Mucosa of rectum (tissue), 2 donors: ENCODE results near the gene FBXO2.

ENCODE experiments used
- H3K27ac ChIP-seq, 2 donors: one replicate each; pipeline ENCODE4 v1.7.0; 2013; ENCODE audit warnings: inconsistent platforms in 2 of 2, low read depth in 2 of 2, low read length in 2 of 2
- H3K27me3 ChIP-seq, 2 donors: one replicate each; pipeline ENCODE4 v1.7.0; 2013; ENCODE audit warnings: low read length in 2 of 2; ENCODE audit not compliant: control insufficient read depth in 2 of 2, insufficient read depth in 2 of 2
- H3K36me3 ChIP-seq, 2 donors: one replicate each; pipeline ENCODE4 v1.7.0; 2013; ENCODE audit warnings: low read length in 2 of 2; ENCODE audit not compliant: control insufficient read depth in 2 of 2, insufficient read depth in 2 of 2
- H3K4me1 ChIP-seq, 2 donors: one replicate each; pipeline ENCODE4 v1.7.0; 2013; ENCODE audit warnings: low read length in 2 of 2, mild to moderate bottlenecking in 1 of 2; ENCODE audit not compliant: control insufficient read depth in 2 of 2, insufficient read depth in 2 of 2
- H3K4me3 ChIP-seq, 2 donors: one replicate each; pipeline ENCODE4 v1.7.0; 2013; ENCODE audit warnings: low read length in 2 of 2
- H3K9ac ChIP-seq, 2 donors: one replicate each; pipeline ENCODE4 v1.7.0; 2013; ENCODE audit warnings: low read length in 2 of 2, low read depth in 1 of 2, mild to moderate bottlenecking in 1 of 2
- H3K9me3 ChIP-seq, 2 donors: one replicate each; pipeline ENCODE4 v1.7.0; 2013; ENCODE audit warnings: low read length in 2 of 2; ENCODE audit not compliant: control insufficient read depth in 2 of 2
- donor health status: healthy.
- donor health status: Normal muscosa, but diverticular disease.

The FBXO2 gene, protein sequence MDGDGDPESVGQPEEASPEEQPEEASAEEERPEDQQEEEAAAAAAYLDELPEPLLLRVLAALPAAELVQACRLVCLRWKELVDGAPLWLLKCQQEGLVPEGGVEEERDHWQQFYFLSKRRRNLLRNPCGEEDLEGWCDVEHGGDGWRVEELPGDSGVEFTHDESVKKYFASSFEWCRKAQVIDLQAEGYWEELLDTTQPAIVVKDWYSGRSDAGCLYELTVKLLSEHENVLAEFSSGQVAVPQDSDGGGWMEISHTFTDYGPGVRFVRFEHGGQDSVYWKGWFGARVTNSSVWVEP

GRCh38 chr1:11654137-11654938 is at the start of gene FBXO2, which contains the start of gene FBXO44:
Gene FBXO2, minus strand, starts transcription at chr1:11654429. Its CDS starts 89 bp downstream, at chr1:11654340.
Gene FBXO44, plus strand, starts transcription at chr1:11654877. Its CDS starts 959 bp downstream, at chr1:11655836.
- Histone ChIP-seq H3K27ac (no peak within 1 kb of the TSS), H3K4me3 (peak within 1 kb of the TSS; percentile 61 to 65), H3K4me1 (peaks cover 11 to 14% of the 10 kb centered on the region in 2 donors), H3K36me3 (no peaks in the 10 kb centered on the region), H3K9me3 (no peaks in the 10 kb centered on the region), H3K9ac (no peak within 1 kb of the TSS), H3K27me3 (peaks cover 8 to 21% of the 10 kb centered on the region in 2 donors)

DNA sequence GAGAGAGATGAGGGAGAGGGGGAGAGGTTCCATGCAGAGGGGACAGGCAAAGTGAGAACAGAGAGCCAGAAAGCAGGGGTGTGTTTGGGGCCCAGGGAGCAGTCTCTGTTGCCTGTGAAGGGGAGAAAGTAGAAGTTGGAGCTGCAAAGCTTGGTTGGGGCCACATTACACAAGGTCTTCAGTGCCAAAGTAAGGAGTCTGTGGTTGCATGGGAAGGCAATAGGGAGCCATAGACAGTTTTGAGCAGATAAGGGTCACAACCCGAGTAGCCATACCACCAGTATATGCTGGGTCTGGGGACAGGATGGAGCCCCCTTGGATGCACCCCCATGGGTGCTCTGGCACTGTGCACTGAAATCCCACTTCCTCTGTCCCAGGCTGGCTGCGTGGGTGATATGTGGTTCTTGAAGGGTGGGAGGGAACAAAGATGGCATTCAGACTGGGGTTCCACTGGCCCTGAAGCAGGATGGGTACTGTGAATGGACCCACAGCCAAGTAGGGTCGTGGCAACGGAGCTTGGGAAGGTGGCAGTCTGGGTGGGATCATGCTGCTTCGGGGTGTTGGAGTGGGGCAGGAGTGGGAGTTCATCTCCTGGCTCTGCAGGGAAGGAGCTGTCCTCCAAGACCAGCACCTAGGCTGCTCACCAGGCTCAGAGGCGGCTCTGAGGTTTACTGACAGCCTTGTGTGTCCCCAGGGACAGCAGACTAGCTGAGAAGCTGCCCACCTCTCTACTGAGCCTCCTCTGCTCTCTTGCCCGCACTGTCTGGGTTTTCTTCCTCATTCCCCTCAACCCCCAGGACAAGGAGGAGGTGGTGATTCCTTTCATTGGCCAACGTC is 49.3 kb upstream of the FBXO2 start:
- no peaks in the 10 kb centered on the region for H3K9me3 ChIP-seq
- peaks cover 0 to 4% of the 10 kb centered on the region in 2 donors for H3K4me1 ChIP-seq
- no peaks in the 10 kb centered on the region for H3K36me3 ChIP-seq
- H3K27me3 ChIP-seq = peaks cover 18 to 25% of the 10 kb centered on the region in 2 donors
- no peak overlapping the region for H3K27ac ChIP-seq
- no peak overlapping the region for H3K9ac ChIP-seq
- no peak overlapping the region for H3K4me3 ChIP-seq

GRCh38 chr1:11701981-11702803 is 48.0 kb upstream of the FBXO2 start:
- no peak overlapping the region for H3K4me3 ChIP-seq
- H3K9me3 ChIP-seq = no peaks in the 10 kb centered on the region
- H3K4me1 ChIP-seq = no peaks in the 10 kb centered on the region
- no peak overlapping the region for H3K9ac ChIP-seq
- no peaks in the 10 kb centered on the region for H3K36me3 ChIP-seq
- peaks cover 18 to 29% of the 10 kb centered on the region in 2 donors for H3K27me3 ChIP-seq
- no peak overlapping the region for H3K27ac ChIP-seq

GRCh38 chr1:11701551-11701961 is 47.3 kb upstream of the FBXO2 start:
- peaks cover 18 to 29% of the 10 kb centered on the region in 2 donors for H3K27me3 ChIP-seq
- H3K4me3 ChIP-seq = no peak overlapping the region
- H3K36me3 ChIP-seq = no peaks in the 10 kb centered on the region
- no peaks in the 10 kb centered on the region for H3K9me3 ChIP-seq
- no peak overlapping the region for H3K27ac ChIP-seq
- no peak overlapping the region for H3K9ac ChIP-seq
- H3K4me1 ChIP-seq = no peaks in the 10 kb centered on the region

DNA sequence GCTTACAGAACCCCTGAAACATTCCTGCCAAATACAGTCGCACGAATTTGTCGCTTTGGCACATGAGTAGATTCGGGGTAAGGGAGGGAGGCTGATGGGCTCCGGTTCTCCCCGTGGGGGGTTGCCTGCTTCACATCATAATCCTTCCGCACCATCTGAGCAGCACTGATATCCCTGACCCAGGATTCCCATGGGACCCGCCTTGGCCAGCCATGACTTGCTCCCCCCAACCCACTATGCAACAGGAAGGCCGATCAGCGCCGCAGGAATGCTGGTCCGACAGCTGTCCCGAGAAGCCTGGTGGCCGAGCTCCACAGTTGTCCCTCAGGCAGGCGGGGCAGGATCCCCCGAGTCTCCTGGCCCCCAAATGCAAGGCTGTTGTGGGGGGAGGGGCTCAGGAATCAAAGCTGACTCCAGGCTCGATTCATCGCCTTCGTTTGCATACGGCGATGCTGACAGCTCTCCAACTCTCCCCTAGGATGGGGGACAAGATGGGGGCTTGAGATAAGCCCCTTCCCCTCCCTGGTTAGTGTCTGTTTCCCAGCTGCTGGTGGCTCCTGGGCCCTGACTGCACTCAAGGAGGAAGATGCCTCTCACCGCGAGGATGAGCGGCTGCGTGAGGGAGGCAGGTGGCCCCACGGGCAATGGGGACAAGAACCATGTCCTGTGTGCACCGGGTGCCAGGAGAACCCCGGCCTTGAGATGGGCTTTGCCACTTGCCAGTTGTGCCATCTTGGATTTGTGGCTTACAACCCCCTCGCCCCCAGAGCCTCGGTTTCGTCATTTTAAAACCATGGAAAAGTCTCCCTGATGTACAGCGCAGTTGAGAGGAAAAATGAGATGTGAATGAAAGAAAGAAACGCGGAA is 46.6 kb upstream of the FBXO2 start:
- H3K4me1 ChIP-seq = no peaks in the 10 kb centered on the region
- no peak overlapping the region for H3K9ac ChIP-seq
- H3K4me3 ChIP-seq = no peak overlapping the region
- no peaks in the 10 kb centered on the region for H3K9me3 ChIP-seq
- H3K27ac ChIP-seq = no peak overlapping the region
- no peaks in the 10 kb centered on the region for H3K36me3 ChIP-seq
- H3K27me3 ChIP-seq = peaks cover 18 to 29% of the 10 kb centered on the region in 2 donors

DNA sequence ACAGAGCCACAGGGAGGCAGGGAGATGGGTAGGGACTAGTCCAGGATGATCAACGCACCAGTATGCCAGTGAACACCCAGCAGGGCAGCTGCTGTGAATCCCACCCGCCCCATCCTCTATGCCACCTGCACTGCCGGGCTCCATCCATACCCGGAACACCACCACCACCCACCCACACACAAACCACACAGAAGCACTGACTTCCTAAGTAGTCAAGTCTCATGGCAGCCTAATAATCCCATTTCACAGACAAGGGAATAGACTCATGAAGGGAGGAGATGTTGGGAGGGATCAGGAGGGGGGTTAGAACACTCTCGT is 43.6 kb upstream of the FBXO2 start:
- H3K4me3 ChIP-seq = no peak overlapping the region
- H3K4me1 ChIP-seq = no peaks in the 10 kb centered on the region
- no peaks in the 10 kb centered on the region for H3K9me3 ChIP-seq
- no peak overlapping the region for H3K9ac ChIP-seq
- H3K36me3 ChIP-seq = no peaks in the 10 kb centered on the region
- H3K27me3 ChIP-seq = peaks cover 22 to 29% of the 10 kb centered on the region in 2 donors
- no peak overlapping the region for H3K27ac ChIP-seq

DNA sequence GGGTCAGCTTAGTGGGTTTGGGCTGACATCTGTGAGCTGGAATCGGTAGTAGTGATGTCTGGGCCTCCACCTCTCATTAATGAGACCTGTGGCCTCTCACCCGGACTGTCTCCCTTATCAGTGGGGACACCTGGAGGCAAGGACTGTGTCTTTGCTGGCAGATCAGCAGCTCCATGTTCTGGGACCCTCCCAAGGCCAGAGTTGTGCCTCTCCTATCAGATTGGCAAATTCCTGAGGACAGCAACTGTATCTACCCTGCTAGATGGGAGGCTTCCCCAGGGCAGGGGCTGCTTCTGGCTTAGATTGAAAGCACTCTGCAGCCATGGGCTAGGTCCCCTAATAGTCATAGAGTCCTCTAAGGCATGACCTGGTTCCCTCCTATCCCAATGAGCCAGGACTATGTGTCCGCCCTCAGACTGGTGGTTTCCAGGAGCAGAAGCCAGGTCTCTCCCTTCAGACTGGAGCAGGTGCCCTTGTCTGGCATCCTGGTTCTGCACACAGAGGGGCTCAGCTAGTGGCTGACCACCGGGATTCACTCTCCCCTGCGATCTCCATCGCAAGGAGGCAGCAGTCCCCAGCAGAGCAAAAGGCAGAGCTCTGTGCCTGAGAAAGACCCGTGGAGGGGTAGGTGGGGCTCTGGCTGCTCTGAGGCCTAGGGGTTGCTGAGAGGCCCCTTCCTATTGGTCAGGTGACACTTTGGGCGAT is 43.1 kb upstream of the FBXO2 start:
- H3K4me1 ChIP-seq = no peaks in the 10 kb centered on the region
- H3K9me3 ChIP-seq = no peaks in the 10 kb centered on the region
- peaks cover 26 to 31% of the 10 kb centered on the region in 2 donors for H3K27me3 ChIP-seq

DNA sequence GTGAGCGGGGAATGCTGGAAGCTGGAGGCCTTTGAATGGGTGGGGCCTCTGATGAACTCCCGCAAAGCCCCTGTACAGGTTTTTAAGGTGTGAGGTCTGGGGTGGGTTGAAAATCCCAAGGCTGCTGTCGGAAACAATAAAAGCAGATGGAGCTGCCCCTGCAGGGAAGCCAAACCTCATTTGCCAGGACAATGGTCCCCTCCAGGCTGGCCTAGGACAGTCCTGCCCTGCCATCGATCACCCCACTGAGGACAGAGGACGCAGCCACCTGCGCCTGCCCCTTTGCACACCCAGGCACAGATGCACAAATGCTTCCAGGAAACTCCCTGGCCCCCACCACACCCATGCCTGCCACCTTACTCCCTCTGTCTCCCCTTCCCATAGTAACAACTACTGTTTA is 41.6 kb upstream of the FBXO2 start:
- no peaks in the 10 kb centered on the region for H3K9me3 ChIP-seq
- H3K27me3 ChIP-seq = peaks cover 27 to 30% of the 10 kb centered on the region in 2 donors
- no peak overlapping the region for H3K9ac ChIP-seq
- H3K27ac ChIP-seq = no peak overlapping the region
- H3K4me1 ChIP-seq = no peaks in the 10 kb centered on the region
- H3K4me3 ChIP-seq = no peak overlapping the region
- H3K36me3 ChIP-seq = no peaks in the 10 kb centered on the region

More for the DNA sequence above, 43.1 kb upstream of the FBXO2 start:
- Histone ChIP-seq H3K4me3 (no peak overlapping the region), H3K36me3 (no peaks in the 10 kb centered on the region), H3K9ac (no peak overlapping the region), H3K27ac (no peak overlapping the region)
